ENCODE results near the gene PAMR1.

DNA sequence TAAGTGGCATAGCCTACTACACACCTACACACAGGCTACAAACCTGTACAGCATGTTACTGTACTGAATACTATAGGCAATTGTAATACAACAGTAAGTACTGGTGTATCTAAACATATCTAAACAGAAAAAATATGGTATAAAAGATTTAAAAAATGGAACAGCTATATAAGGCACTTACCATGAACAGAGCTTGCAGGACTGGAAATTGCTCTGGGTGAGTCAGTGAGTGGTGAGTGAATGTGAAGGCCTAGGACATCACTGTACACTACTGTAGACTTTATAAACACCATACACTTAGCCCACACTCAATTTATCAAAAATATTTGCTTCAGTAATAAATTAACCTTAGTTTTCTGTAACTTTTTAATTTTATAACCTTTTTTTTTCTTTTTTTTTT lies 24.7 kb downstream of the PAMR1 start:
- TF ChIP-seq, protein P1, sequence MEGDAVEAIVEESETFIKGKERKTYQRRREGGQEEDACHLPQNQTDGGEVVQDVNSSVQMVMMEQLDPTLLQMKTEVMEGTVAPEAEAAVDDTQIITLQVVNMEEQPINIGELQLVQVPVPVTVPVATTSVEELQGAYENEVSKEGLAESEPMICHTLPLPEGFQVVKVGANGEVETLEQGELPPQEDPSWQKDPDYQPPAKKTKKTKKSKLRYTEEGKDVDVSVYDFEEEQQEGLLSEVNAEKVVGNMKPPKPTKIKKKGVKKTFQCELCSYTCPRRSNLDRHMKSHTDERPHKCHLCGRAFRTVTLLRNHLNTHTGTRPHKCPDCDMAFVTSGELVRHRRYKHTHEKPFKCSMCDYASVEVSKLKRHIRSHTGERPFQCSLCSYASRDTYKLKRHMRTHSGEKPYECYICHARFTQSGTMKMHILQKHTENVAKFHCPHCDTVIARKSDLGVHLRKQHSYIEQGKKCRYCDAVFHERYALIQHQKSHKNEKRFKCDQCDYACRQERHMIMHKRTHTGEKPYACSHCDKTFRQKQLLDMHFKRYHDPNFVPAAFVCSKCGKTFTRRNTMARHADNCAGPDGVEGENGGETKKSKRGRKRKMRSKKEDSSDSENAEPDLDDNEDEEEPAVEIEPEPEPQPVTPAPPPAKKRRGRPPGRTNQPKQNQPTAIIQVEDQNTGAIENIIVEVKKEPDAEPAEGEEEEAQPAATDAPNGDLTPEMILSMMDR (IDR thresholded peaks at IDR 0.05; ENCODE audit: insufficient read depth, low read length, poor library complexity, severe bottlenecking) = no peak
- no peak for TF ChIP-seq EZH2phosphoT487 (conservative IDR thresholded peaks at IDR 0.05; ENCODE audit: low read length)

Measured in SU-DHL-6 (cell line).